SW 1271 (cell line): ENCODE results near the gene AUTS2.

ENCODE experiments used
- DNase-seq, 2 experiments: peaks; one replicate each; lab custom pipeline; 2025; lab: John Stamatoyannopoulos, UW

AUTS2 gene

DNA sequence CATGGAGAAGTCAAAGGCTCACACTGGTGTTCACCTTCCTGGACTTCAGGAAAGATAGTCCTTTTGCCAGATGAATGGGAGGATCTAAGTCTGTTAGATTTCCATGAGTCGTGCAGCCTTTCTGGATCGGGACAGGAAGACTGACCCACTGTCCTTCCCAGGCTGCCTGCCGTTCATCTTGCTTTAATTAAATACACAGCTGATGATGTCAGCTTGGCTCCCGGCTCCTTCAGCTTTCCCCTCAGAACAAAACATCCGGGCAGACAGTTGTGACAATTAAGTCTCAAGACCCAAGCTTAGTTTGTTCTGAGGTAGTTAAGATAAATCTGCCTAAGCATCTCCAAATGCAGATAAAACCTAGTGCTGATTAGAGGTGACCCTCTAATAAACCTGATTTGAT, 58.6 kb downstream of the AUTS2 start:
- DNase-seq: no peak

DNA sequence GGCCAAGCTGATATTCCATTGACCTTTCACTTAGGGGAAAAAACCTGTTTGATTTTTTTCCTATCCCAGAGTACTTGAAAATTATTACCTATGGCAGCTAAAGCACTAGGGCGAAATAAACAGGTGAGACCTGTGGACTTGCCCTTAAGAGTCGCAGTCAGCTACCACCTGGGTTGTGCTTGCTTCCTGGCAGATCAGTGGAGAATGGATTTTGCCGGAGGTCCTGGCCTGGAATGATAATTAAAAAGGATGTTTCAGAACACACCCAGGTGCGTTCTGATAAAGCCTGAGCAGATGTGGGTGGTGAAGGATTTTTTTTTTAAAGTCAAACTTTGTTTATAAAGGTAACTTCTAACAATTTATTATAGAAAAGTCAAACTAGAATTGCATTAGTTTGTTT, 59.1 kb downstream of the AUTS2 start:
- no peak for DNase-seq

GRCh38 chr7:69657985-69658384, 59.7 kb downstream of the AUTS2 start:
- DNase-seq: no peak

DNA sequence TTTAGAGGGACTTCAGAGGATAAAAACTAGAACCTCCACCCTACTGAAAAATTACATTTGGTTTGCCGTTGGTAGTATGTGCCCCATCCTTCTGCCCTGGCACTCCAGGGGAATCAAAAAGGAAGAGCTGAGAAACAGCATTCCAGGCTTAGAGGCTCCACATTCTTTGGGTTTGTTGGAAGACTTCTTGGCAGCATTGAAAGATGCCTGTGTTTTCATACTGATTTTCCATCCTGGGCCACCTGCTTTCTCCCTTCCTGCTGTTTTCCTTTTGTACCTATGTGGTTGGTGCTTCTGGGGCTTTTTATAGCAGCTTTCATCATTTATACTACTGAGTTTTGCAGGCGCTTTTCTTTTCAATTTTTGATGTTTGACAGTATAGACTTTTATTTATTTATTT, 61.7 kb downstream of the AUTS2 start:
- no peak for DNase-seq

GRCh38 chr7:69661342-69661741, 63.1 kb downstream of the AUTS2 start:
- DNase-seq: no peak

GRCh38 chr7:69663911-69664832, 65.9 kb downstream of the AUTS2 start:
- DNase-seq: no peak

- DNase-seq: no peak
Measured at GRCh38 chr7:69665369-69665768, 67.1 kb downstream of the AUTS2 start.

DNA sequence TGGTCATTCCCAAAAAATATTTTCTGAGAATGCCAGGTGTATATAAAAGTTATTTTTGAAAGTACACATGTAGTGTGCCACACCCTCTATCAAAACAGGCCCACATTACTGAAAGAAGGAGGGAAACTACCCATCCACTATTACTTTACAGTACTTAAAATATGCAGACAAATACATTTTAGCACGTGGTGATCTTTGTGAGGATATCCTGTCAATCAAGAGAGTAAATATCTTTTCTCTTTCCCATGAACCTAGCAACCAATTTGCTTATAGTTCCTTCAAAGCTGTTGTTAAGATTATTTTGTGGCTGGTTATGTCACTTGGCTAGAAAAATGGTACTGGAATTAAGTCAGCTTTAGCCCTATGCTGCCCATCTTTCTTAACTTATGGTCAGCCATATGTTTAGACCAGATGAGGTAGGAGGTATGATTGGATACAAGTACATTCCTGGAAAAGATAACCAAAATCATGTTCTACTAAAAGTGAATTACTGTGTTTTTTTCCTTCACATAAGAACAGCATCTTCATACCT, 70.1 kb downstream of the AUTS2 start:
- DNase-seq: no peak

GRCh38 chr7:69670701-69671100, 72.4 kb downstream of the AUTS2 start:
- no peak for DNase-seq

- no peak for DNase-seq
Measured at GRCh38 chr7:69673074-69673473, 74.8 kb downstream of the AUTS2 start.

- DNase-seq: no peak
Measured at GRCh38 chr7:69674701-69675182, 76.5 kb downstream of the AUTS2 start.

GRCh38 chr7:69676247-69676646, 78.0 kb downstream of the AUTS2 start:
- no peak for DNase-seq

DNA sequence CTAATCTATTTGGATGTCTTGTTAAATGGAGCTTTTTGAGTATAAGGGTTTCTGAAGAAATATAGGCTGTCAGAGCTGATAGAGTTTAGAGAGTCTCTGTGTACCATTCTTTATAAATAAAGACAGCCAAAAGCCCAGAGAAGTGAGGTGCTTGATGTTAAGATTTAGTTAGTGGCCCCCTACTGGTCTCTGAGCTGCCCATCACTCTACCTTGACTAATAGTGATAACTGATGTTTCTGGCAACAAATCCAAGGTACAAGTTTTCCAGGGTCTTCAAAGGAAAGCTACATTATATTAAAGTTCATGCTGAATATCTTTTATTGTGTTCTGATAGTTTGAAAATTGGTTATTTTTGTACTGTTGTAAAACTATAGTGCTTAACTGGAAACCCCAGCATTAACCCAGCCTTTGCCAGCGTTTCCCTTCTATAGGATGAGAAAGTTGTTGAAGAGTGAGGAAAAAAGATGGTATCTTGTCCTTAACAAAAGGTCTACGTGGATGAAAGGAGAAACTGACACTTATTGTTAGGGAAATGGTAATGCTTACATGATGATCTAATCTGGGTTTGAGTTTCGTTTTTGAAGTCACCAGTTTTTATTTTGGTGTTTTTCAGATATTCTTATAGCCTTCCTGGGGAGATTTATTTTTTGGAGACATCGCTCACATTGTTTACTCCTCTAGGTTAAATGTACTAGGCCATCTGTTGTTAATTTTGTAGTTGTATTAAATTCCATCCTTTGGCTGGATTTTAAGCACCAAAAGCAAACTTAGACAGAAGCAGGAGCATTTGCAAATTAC, 79.0 kb downstream of the AUTS2 start:
- no peak for DNase-seq

- no peak for DNase-seq
Measured at GRCh38 chr7:69677881-69678493, 79.7 kb downstream of the AUTS2 start.

DNA sequence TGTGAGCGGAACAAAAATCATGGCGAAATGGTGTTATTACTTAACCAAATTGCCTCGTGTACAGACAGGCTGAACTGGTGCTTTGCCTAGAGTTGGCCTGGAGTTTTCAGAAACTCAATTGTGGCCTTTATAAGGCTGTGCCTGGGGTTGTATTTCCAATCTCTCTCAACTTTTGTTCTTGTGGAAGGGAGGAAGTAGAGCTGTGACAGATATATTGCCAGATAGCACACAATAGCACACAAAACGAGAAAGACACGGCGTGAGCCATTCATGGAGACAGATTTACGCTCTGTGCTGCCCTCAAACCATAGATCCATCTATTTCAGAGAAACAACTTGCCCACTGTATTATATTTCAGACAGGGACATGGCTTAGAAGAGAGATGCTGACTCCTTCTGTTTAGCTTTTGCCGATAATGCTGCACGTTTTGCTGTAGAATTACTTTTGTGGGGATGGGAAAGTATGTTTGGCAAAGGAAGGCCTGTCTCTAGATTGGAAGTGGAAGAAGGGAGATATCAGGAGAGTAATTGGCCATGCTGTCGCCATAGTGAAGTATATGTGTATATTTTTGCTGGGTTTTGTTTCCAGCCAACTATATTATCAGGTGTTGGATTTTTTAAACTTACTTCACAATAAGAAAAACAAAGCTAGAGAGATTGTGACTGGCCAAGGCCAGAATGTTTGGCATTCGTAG, 80.4 kb downstream of the AUTS2 start:
- DNase-seq: no peak

DNA sequence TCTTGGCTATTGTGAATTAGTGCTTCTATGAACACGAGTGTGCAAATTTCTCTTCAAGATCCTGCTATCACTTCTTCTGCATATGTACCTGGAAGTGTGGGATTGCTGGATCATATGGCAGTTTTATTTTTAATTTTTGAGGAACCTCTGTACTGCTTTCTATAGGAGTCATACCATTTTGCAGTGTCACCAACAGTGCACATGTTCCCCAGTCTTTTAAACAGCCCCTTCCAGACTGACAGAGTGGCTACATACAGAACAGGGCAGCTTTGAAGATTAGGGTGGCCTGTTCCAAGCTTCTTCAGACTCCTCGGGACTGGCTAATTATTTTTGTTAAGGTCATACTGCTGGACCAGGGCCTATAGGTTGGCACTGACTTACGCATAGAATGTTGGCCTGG, 82.9 kb downstream of the AUTS2 start:
- DNase-seq: no peak

GRCh38 chr7:69682518-69682917, 84.2 kb downstream of the AUTS2 start:
- DNase-seq: no peak

DNA sequence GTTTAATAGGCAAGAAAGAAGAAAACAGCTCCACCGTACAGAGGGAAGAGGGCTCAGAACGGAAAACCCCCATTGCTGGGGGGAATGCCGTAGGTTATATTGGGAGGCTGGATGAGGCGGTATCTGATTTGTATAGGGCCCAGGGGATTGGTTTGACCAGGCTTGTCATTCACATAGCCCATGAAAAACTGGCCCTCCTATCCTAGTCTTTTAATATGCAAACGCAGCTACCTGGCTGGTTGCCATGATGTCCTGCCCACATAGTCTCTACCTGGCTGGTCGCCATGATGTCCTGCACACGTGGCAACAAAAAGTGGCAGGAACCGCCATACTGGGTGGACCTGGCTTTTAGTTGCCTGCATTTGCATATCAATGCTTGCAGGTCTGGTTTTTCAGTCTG, 84.7 kb downstream of the AUTS2 start:
- no peak for DNase-seq

DNA sequence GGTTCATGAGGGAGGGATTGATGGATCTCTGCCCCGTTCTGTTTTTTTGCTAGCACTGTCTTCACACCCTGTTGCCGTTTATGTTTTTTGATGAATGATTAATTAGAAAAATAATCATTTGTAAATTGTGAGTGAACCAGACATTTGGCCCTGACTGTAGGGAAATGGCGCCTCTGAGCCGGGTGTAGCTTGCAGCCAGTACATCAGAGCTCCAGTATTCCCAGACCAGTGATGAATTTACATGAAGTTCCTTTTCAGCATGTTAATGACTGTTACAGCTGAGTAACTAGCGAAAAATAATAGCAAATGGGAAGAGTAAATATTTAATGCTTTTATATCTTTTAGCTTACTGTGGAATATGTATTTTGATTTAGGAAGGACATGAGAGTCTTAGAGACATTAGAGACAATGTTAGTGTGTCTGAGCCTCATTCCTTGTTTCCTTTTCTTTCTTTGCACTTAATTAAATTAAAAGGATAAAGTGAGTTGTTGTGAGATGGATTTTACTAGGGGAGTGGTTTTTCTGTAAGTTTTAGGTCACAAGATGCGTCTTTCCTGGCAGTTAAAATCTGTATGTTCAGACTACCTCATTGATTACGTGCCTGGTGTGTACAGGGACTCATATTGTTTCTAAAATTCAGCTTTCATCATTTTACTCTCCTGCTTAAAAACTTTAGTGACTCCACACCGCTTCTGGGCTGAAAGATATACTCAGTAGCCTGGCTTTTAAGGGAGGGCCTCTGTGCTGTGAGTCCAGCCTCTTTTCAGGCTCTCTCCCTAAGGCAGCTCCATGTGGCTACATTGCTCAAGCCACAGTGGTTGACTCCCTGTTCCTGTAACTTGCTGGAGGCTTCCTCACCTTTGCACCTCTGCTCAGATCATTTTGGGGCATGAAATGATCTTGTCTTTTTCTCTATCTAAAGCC, 86.4 kb downstream of the AUTS2 start:
- no peak for DNase-seq

DNA sequence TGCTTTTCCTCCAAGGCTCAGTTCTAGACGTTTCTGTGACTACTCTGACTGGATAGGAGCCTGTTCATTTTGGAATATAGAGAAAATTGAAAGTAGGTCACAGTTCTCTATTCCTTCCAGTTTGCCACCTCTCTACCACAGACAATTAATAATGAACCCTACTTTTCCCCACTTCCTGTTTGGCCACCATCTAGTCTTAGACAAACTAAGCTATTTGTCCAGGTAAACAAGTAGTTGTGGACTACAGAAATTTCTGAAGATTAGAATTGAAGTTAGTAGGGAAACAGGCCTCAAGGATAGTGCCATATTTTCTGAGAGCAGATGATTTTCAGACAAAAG, 87.0 kb downstream of the AUTS2 start:
- DNase-seq: no peak

GRCh38 chr7:69686366-69686765, 88.1 kb downstream of the AUTS2 start:
- DNase-seq: no peak
